ENCODE results near the gene EPS8. TPM values are rescaled to one million over a fixed set of nuclear protein-coding genes. Genes with fewer than 3 reads are reported as not detected.

The EPS8 gene
- total RNA-seq, 1 experiment from 2014 or later: 7.5 TPM

DNA sequence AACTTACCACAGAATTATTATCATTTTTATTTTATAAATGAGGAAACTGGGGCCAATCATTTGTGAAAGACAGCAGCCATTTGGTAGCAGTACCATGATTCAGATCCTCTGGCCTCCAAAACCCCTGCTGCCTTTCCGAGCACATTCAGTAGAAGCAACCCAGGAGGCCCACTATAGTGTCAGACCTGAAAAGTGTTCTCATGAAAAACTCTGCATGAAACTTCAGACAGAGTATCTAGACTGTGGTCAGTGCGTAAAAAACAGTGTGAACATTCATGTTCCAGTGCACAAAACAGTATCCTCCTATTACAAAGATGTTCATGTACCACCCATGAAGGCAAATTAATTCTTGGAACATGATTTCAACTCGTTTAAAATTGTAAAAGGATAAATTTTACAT is 112.0 kb downstream of the EPS8 start:
- no peaks in the 10 kb centered on the region for H3K9me3 Mint-ChIP-seq
- TF ChIP-seq, protein P1, sequence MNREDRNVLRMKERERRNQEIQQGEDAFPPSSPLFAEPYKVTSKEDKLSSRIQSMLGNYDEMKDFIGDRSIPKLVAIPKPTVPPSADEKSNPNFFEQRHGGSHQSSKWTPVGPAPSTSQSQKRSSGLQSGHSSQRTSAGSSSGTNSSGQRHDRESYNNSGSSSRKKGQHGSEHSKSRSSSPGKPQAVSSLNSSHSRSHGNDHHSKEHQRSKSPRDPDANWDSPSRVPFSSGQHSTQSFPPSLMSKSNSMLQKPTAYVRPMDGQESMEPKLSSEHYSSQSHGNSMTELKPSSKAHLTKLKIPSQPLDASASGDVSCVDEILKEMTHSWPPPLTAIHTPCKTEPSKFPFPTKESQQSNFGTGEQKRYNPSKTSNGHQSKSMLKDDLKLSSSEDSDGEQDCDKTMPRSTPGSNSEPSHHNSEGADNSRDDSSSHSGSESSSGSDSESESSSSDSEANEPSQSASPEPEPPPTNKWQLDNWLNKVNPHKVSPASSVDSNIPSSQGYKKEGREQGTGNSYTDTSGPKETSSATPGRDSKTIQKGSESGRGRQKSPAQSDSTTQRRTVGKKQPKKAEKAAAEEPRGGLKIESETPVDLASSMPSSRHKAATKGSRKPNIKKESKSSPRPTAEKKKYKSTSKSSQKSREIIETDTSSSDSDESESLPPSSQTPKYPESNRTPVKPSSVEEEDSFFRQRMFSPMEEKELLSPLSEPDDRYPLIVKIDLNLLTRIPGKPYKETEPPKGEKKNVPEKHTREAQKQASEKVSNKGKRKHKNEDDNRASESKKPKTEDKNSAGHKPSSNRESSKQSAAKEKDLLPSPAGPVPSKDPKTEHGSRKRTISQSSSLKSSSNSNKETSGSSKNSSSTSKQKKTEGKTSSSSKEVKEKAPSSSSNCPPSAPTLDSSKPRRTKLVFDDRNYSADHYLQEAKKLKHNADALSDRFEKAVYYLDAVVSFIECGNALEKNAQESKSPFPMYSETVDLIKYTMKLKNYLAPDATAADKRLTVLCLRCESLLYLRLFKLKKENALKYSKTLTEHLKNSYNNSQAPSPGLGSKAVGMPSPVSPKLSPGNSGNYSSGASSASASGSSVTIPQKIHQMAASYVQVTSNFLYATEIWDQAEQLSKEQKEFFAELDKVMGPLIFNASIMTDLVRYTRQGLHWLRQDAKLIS (CRISPR knock-in tag; IDR thresholded peaks at IDR 0.05; ENCODE audit: borderline replicate concordance): no peak
- TF ChIP-seq ZNF416 (CRISPR knock-in tag; IDR thresholded peaks at IDR 0.05) (no peak), NR1H2 (CRISPR knock-in tag; IDR thresholded peaks at IDR 0.05) (no peak), CREB1 (CRISPR knock-in tag; IDR thresholded peaks at IDR 0.05) (no peak), ZBTB21 (CRISPR knock-in tag; IDR thresholded peaks at IDR 0.05; ENCODE audit: borderline replicate concordance) (no peak), MXD4 (CRISPR knock-in tag; IDR thresholded peaks at IDR 0.05; ENCODE audit: borderline replicate concordance) (no peak), NFYB (CRISPR knock-in tag; conservative IDR thresholded peaks at IDR 0.05; ENCODE audit: low read depth) (no peak), ZNF317 (CRISPR knock-in tag; IDR thresholded peaks at IDR 0.05; ENCODE audit: borderline replicate concordance, low read depth) (no peak), GRHL2 (CRISPR knock-in tag; IDR thresholded peaks at IDR 0.05; ENCODE audit: insufficient replicate concordance, severe bottlenecking) (no peak), EMX1 (CRISPR knock-in tag; IDR thresholded peaks at IDR 0.05) (no peak), SP1 (CRISPR knock-in tag; conservative IDR thresholded peaks at IDR 0.05) (no peak), CBFB (CRISPR knock-in tag; IDR thresholded peaks at IDR 0.05; ENCODE audit: low read depth) (no peak)
- TF ChIP-seq, protein P2, sequence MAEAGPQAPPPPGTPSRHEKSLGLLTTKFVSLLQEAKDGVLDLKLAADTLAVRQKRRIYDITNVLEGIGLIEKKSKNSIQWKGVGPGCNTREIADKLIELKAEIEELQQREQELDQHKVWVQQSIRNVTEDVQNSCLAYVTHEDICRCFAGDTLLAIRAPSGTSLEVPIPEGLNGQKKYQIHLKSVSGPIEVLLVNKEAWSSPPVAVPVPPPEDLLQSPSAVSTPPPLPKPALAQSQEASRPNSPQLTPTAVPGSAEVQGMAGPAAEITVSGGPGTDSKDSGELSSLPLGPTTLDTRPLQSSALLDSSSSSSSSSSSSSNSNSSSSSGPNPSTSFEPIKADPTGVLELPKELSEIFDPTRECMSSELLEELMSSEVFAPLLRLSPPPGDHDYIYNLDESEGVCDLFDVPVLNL (CRISPR knock-in tag; IDR thresholded peaks at IDR 0.05; ENCODE audit: borderline replicate concordance, low read depth): no peak
- TF ChIP-seq, protein P3, sequence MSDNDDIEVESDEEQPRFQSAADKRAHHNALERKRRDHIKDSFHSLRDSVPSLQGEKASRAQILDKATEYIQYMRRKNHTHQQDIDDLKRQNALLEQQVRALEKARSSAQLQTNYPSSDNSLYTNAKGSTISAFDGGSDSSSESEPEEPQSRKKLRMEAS (CRISPR knock-in tag; IDR thresholded peaks at IDR 0.05): no peak
- TF ChIP-seq, protein P4, sequence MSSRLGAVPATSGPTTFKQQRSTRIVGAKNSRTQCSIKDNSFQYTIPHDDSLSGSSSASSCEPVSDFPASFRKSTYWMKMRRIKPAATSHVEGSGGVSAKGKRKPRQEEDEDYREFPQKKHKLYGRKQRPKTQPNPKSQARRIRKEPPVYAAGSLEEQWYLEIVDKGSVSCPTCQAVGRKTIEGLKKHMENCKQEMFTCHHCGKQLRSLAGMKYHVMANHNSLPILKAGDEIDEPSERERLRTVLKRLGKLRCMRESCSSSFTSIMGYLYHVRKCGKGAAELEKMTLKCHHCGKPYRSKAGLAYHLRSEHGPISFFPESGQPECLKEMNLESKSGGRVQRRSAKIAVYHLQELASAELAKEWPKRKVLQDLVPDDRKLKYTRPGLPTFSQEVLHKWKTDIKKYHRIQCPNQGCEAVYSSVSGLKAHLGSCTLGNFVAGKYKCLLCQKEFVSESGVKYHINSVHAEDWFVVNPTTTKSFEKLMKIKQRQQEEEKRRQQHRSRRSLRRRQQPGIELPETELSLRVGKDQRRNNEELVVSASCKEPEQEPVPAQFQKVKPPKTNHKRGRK (CRISPR knock-in tag; IDR thresholded peaks at IDR 0.05; ENCODE audit: borderline replicate concordance): no peak
- TF ChIP-seq, protein P5, sequence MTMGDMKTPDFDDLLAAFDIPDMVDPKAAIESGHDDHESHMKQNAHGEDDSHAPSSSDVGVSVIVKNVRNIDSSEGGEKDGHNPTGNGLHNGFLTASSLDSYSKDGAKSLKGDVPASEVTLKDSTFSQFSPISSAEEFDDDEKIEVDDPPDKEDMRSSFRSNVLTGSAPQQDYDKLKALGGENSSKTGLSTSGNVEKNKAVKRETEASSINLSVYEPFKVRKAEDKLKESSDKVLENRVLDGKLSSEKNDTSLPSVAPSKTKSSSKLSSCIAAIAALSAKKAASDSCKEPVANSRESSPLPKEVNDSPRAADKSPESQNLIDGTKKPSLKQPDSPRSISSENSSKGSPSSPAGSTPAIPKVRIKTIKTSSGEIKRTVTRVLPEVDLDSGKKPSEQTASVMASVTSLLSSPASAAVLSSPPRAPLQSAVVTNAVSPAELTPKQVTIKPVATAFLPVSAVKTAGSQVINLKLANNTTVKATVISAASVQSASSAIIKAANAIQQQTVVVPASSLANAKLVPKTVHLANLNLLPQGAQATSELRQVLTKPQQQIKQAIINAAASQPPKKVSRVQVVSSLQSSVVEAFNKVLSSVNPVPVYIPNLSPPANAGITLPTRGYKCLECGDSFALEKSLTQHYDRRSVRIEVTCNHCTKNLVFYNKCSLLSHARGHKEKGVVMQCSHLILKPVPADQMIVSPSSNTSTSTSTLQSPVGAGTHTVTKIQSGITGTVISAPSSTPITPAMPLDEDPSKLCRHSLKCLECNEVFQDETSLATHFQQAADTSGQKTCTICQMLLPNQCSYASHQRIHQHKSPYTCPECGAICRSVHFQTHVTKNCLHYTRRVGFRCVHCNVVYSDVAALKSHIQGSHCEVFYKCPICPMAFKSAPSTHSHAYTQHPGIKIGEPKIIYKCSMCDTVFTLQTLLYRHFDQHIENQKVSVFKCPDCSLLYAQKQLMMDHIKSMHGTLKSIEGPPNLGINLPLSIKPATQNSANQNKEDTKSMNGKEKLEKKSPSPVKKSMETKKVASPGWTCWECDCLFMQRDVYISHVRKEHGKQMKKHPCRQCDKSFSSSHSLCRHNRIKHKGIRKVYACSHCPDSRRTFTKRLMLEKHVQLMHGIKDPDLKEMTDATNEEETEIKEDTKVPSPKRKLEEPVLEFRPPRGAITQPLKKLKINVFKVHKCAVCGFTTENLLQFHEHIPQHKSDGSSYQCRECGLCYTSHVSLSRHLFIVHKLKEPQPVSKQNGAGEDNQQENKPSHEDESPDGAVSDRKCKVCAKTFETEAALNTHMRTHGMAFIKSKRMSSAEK (CRISPR knock-in tag; IDR thresholded peaks at IDR 0.05; ENCODE audit: borderline replicate concordance): no peak
- TF ChIP-seq, protein P6, sequence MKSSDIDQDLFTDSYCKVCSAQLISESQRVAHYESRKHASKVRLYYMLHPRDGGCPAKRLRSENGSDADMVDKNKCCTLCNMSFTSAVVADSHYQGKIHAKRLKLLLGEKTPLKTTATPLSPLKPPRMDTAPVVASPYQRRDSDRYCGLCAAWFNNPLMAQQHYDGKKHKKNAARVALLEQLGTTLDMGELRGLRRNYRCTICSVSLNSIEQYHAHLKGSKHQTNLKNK (CRISPR knock-in tag; IDR thresholded peaks at IDR 0.05): no peak
- TF ChIP-seq, protein P7, sequence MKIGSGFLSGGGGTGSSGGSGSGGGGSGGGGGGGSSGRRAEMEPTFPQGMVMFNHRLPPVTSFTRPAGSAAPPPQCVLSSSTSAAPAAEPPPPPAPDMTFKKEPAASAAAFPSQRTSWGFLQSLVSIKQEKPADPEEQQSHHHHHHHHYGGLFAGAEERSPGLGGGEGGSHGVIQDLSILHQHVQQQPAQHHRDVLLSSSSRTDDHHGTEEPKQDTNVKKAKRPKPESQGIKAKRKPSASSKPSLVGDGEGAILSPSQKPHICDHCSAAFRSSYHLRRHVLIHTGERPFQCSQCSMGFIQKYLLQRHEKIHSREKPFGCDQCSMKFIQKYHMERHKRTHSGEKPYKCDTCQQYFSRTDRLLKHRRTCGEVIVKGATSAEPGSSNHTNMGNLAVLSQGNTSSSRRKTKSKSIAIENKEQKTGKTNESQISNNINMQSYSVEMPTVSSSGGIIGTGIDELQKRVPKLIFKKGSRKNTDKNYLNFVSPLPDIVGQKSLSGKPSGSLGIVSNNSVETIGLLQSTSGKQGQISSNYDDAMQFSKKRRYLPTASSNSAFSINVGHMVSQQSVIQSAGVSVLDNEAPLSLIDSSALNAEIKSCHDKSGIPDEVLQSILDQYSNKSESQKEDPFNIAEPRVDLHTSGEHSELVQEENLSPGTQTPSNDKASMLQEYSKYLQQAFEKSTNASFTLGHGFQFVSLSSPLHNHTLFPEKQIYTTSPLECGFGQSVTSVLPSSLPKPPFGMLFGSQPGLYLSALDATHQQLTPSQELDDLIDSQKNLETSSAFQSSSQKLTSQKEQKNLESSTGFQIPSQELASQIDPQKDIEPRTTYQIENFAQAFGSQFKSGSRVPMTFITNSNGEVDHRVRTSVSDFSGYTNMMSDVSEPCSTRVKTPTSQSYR (CRISPR knock-in tag; IDR thresholded peaks at IDR 0.05): no peak
- peaks cover 2% of the 10 kb centered on the region; the same call in 1 of the 2 replicates for H3K4me1 Mint-ChIP-seq
- ChIA-PET CTCF (no interaction called here), POLR2A (no interaction called here)
- H3K27me3 Mint-ChIP-seq (ENCODE audit: low read depth): no peaks in the 10 kb centered on the region
- DNase-seq (ENCODE audit: low spot score) (no peak), ATAC-seq (no peak)
- no peak overlapping the region for H3K4me3 Mint-ChIP-seq
- no peak overlapping the region for H3K27ac Mint-ChIP-seq
- H3K36me3 Mint-ChIP-seq: no peaks in the 10 kb centered on the region
